GM23338 (cell line): ENCODE data around the gene ANKRD50.

Source experiments
- CREB1 ChIP-seq: fragments of 250-450 bp; sonication (Bioruptor Pico); IDR thresholded peaks from 2 replicates; pipeline ENCODE4 v1.5.0; 2020; ENCODE audit warnings: low read depth, mild to moderate bottlenecking, moderate library complexity
- ETS1 ChIP-seq: IDR thresholded peaks from 2 replicates; pipeline ENCODE4 v1.6.1; 2016; ENCODE audit warnings: antibody characterized with exemption
- EZH2 ChIP-seq: fragments of 200-600 bp; sonication (generic); IDR thresholded peaks from one replicate; pipeline ENCODE4 v1.8.0; 2017; ENCODE audit warnings: antibody characterized with exemption, mild to moderate bottlenecking, low read depth; ENCODE audit not compliant: unreplicated experiment
- EZH2phosphoT487 ChIP-seq: fragments of 200-600 bp; sonication (generic); IDR thresholded peaks from one replicate; pipeline ENCODE4 v1.8.1; 2018; ENCODE audit warnings: antibody characterized with exemption; ENCODE audit not compliant: unreplicated experiment
- JUNB ChIP-seq: IDR thresholded peaks from one replicate; pipeline ENCODE4 v1.6.1; 2016; ENCODE audit warnings: antibody characterized with exemption; ENCODE audit not compliant: unreplicated experiment
- NANOG ChIP-seq: IDR thresholded peaks from 2 replicates; pipeline ENCODE4 v1.6.1; 2016; ENCODE audit warnings: antibody characterized with exemption, borderline replicate concordance
- POLR2AphosphoS5 ChIP-seq: IDR thresholded peaks from 2 replicates; pipeline ENCODE4 v1.6.1; 2016; ENCODE audit warnings: antibody characterized with exemption, low read depth
- REST ChIP-seq: IDR thresholded peaks from one replicate; pipeline ENCODE4 v1.6.1; 2018; ENCODE audit warnings: antibody characterized with exemption; ENCODE audit not compliant: unreplicated experiment
- STAT1 ChIP-seq: IDR thresholded peaks from one replicate; pipeline ENCODE4 v1.6.1; 2016; ENCODE audit warnings: antibody characterized with exemption; ENCODE audit not compliant: unreplicated experiment
- ZNF114 ChIP-seq: fragments of 250-450 bp; sonication (Bioruptor Pico); IDR thresholded peaks from 2 replicates; pipeline ENCODE4 v1.5.0; 2020; ENCODE audit warnings: mild to moderate bottlenecking, moderate library complexity
- ZNF331 ChIP-seq: fragments of 250-450 bp; sonication (Bioruptor Pico); IDR thresholded peaks from 2 replicates; pipeline ENCODE4 v1.5.0; 2020; ENCODE audit warnings: low read depth, mild to moderate bottlenecking, moderate library complexity
- ZNF462 ChIP-seq: fragments of 250-450 bp; sonication (Bioruptor Pico); IDR thresholded peaks from 2 replicates; pipeline ENCODE4 v1.5.0; 2020; ENCODE audit warnings: mild to moderate bottlenecking, moderate library complexity
- TF ChIP-seq, protein P1 (sequence below), 2 experiments: fragments of 200-600 bp in 1 of 2; sonication (generic) in 1 of 2; conservative IDR thresholded peaks; 2 replicates each; pipeline versions ENCODE4 v1.5.1 to v1.6.1; 2016 to 2017; ENCODE audit warnings: antibody characterized with exemption in 2 of 2, low read depth in 2 of 2, mild to moderate bottlenecking in 2 of 2, moderate library complexity in 1 of 2

DNA sequence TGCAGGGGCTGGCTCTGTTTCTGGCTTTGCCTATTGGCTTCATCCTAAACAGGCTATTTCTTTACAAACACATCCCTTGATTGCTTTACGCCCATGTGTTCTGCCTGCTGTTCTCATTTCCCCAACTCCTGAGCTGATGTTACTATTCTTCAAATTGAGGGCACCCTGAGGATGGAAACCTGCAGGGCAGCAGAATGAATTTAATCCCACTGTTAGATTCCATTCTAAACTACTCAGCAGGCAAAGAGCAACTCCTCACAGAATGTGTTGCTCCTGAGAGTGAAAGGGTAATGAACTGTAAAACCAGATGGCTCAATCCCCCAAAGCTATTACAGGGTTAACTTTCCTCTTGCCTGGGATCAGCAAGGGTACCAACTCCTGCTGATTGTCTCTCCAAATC is 75.7 kb downstream of the ANKRD50 start:
- TF ChIP-seq, protein P1, sequence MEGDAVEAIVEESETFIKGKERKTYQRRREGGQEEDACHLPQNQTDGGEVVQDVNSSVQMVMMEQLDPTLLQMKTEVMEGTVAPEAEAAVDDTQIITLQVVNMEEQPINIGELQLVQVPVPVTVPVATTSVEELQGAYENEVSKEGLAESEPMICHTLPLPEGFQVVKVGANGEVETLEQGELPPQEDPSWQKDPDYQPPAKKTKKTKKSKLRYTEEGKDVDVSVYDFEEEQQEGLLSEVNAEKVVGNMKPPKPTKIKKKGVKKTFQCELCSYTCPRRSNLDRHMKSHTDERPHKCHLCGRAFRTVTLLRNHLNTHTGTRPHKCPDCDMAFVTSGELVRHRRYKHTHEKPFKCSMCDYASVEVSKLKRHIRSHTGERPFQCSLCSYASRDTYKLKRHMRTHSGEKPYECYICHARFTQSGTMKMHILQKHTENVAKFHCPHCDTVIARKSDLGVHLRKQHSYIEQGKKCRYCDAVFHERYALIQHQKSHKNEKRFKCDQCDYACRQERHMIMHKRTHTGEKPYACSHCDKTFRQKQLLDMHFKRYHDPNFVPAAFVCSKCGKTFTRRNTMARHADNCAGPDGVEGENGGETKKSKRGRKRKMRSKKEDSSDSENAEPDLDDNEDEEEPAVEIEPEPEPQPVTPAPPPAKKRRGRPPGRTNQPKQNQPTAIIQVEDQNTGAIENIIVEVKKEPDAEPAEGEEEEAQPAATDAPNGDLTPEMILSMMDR (conservative IDR thresholded peaks at IDR 0.05; ENCODE audit: low read depth in 2 of 2), result no peak
- TF ChIP-seq JUNB, result no peak
- TF ChIP-seq EZH2phosphoT487, result no peak
- no peak for TF ChIP-seq EZH2
- TF ChIP-seq CREB1 (CRISPR knock-in tag), result 0 out of 2 replicates have a peak, but pooled peaks have one; percentile 15
- peak; percentile 90 for TF ChIP-seq ZNF462 (CRISPR knock-in tag)
- TF ChIP-seq POLR2AphosphoS5, result no peak
- no peak for TF ChIP-seq REST
- no peak for TF ChIP-seq STAT1
- TF ChIP-seq ZNF331 (CRISPR knock-in tag), result no peak
- no peak for TF ChIP-seq ETS1
- peak; percentile 64; the same call in 1 of the 2 replicates for TF ChIP-seq NANOG
- no peak for TF ChIP-seq ZNF114 (CRISPR knock-in tag)
